ENCODE data around the gene NFIB.

- TF ChIP-seq CTCF (IDR thresholded peaks at IDR 0.05; ENCODE audit: low read length) (no peak), EZH2phosphoT487 (IDR thresholded peaks at IDR 0.05; ENCODE audit: low read length) (no peak), EZH2 (optimal IDR thresholded peaks at IDR 0.05; ENCODE audit: low read depth, low read length) (no peak)
These were observed 90.9 kb downstream of the NFIB start for GRCh38 chr9:14223081-14223480.
